ENCODE measurements around the gene MYRFL. TPM values are rescaled to one million over a fixed set of nuclear protein-coding genes. Genes with fewer than 3 reads are reported as not detected.

The MYRFL gene
- total and polyA plus RNA-seq, 2 of the 8 experiments (the other 6 are each of a cell fraction or from before 2014, with no cell fraction given): 1.1 to 2.0 TPM

DNA sequence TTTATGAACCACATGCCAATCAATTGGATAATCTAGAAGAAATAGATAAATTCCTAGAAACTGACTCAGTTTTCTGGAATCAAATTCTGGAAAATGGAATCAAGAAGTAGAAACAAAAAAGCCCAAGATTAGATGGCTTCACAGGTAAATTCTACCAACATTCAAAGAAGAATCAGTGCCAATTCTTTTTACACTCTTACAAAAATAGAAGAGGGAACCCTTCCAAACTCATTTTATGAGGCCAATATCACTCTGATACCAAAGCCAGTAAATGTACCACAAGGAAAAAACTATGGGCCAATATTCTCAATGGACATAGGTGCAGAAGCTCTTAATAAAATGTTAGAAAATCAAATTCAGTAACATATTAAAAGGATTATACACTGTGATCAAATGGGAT lies 35.7 kb upstream of the MYRFL start (continued):
- TF ChIP-seq CBX8 (IDR thresholded peaks at IDR 0.05; ENCODE audit: borderline replicate concordance, low read depth, low read length): no peak
- TF ChIP-seq, protein P1, sequence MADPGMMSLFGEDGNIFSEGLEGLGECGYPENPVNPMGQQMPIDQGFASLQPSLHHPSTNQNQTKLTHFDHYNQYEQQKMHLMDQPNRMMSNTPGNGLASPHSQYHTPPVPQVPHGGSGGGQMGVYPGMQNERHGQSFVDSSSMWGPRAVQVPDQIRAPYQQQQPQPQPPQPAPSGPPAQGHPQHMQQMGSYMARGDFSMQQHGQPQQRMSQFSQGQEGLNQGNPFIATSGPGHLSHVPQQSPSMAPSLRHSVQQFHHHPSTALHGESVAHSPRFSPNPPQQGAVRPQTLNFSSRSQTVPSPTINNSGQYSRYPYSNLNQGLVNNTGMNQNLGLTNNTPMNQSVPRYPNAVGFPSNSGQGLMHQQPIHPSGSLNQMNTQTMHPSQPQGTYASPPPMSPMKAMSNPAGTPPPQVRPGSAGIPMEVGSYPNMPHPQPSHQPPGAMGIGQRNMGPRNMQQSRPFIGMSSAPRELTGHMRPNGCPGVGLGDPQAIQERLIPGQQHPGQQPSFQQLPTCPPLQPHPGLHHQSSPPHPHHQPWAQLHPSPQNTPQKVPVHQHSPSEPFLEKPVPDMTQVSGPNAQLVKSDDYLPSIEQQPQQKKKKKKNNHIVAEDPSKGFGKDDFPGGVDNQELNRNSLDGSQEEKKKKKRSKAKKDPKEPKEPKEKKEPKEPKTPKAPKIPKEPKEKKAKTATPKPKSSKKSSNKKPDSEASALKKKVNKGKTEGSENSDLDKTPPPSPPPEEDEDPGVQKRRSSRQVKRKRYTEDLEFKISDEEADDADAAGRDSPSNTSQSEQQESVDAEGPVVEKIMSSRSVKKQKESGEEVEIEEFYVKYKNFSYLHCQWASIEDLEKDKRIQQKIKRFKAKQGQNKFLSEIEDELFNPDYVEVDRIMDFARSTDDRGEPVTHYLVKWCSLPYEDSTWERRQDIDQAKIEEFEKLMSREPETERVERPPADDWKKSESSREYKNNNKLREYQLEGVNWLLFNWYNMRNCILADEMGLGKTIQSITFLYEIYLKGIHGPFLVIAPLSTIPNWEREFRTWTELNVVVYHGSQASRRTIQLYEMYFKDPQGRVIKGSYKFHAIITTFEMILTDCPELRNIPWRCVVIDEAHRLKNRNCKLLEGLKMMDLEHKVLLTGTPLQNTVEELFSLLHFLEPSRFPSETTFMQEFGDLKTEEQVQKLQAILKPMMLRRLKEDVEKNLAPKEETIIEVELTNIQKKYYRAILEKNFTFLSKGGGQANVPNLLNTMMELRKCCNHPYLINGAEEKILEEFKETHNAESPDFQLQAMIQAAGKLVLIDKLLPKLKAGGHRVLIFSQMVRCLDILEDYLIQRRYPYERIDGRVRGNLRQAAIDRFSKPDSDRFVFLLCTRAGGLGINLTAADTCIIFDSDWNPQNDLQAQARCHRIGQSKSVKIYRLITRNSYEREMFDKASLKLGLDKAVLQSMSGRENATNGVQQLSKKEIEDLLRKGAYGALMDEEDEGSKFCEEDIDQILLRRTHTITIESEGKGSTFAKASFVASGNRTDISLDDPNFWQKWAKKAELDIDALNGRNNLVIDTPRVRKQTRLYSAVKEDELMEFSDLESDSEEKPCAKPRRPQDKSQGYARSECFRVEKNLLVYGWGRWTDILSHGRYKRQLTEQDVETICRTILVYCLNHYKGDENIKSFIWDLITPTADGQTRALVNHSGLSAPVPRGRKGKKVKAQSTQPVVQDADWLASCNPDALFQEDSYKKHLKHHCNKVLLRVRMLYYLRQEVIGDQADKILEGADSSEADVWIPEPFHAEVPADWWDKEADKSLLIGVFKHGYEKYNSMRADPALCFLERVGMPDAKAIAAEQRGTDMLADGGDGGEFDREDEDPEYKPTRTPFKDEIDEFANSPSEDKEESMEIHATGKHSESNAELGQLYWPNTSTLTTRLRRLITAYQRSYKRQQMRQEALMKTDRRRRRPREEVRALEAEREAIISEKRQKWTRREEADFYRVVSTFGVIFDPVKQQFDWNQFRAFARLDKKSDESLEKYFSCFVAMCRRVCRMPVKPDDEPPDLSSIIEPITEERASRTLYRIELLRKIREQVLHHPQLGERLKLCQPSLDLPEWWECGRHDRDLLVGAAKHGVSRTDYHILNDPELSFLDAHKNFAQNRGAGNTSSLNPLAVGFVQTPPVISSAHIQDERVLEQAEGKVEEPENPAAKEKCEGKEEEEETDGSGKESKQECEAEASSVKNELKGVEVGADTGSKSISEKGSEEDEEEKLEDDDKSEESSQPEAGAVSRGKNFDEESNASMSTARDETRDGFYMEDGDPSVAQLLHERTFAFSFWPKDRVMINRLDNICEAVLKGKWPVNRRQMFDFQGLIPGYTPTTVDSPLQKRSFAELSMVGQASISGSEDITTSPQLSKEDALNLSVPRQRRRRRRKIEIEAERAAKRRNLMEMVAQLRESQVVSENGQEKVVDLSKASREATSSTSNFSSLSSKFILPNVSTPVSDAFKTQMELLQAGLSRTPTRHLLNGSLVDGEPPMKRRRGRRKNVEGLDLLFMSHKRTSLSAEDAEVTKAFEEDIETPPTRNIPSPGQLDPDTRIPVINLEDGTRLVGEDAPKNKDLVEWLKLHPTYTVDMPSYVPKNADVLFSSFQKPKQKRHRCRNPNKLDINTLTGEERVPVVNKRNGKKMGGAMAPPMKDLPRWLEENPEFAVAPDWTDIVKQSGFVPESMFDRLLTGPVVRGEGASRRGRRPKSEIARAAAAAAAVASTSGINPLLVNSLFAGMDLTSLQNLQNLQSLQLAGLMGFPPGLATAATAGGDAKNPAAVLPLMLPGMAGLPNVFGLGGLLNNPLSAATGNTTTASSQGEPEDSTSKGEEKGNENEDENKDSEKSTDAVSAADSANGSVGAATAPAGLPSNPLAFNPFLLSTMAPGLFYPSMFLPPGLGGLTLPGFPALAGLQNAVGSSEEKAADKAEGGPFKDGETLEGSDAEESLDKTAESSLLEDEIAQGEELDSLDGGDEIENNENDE (IDR thresholded peaks at IDR 0.05; ENCODE audit: insufficient replicate concordance, low read length): no peak
- TF ChIP-seq CREB1 (IDR thresholded peaks at IDR 0.05): no peak
- TF ChIP-seq RFX5 (IDR thresholded peaks at IDR 0.05; ENCODE audit: borderline replicate concordance, low read depth, low read length): no peak
- TF ChIP-seq GTF2F1 (IDR thresholded peaks at IDR 0.05; ENCODE audit: borderline replicate concordance, low read depth, low read length): no peak
- TF ChIP-seq RAD21 (IDR thresholded peaks at IDR 0.05 in 1 of 2, conservative IDR thresholded peaks at IDR 0.05 in 1 of 2; ENCODE audit: low read depth in 2 of 2, low read length in 2 of 2): no peak
